A549 (cell line): ENCODE measurements around the gene CBARP. TPM values are rescaled to one million over a fixed set of nuclear protein-coding genes. Genes with fewer than 3 reads are reported as not detected.

ENCODE experiments used
- ATAC-seq, 2 experiments: fragments of 200-7000 bp in 1 of 2; fragments of >200 bp in 1 of 2; cut with Nextera tagmentation in 1 of 2; cut with Tn5 transposase in 1 of 2; 3 replicates each; pipeline versions ENCODE4 v1.8.0 to v1.9.1; 2018 to 2020; ENCODE audit warnings: mild to moderate bottlenecking in 1 of 2, moderate library complexity in 1 of 2
- CTCF ChIA-PET: fragments of 300-600 bp; sonication (Branson Sonifier 250); formaldehyde crosslinking; extraction: SDS; loops from one replicate; lab custom pipeline; 2021; ENCODE audit warnings: antibody characterized with exemption, inconsistent platforms; lab: Yijun Ruan, JAX
- POLR2A ChIA-PET: fragments of 350-600 bp; formaldehyde crosslinking; extraction: SDS; loops from one replicate; lab custom pipeline; 2021; ENCODE audit warnings: antibody characterized with exemption, inconsistent platforms; lab: Yijun Ruan, JAX
- DNase-seq, 2 experiments: peaks; one replicate each; pipeline versions ENCODE4 v3.0.0 to v3.0.0-alpha.2; 2011 to 2016; ENCODE audit warnings: low read depth in 1 of 2, low spot score in 1 of 2
- FAIRE-seq: peaks from 2 replicates; lab custom pipeline; 2011; peaks lifted over from hg19 to GRCh38; lab: Jason Lieb, UNC
- H3K27ac ChIP-seq, 2 experiments: fragments of >200 bp; sonication (Bioruptor Twin); formaldehyde crosslinking; 3 replicates each; pipeline ENCODE4 v1.5.1; 2016 to 2017
- H3K4me1 ChIP-seq: fragments of >200 bp; sonication (Bioruptor Twin); formaldehyde crosslinking; 3 replicates; pipeline ENCODE4 v1.6.1; 2016
- H3K4me2 ChIP-seq: fragments of >200 bp; sonication (Bioruptor Twin); formaldehyde crosslinking; 3 replicates; pipeline ENCODE4 v1.6.1; 2016
- H3K4me3 ChIP-seq: fragments of >200 bp; sonication (Bioruptor Twin); formaldehyde crosslinking; 3 replicates; pipeline ENCODE4 v1.5.1; 2016
- H3K9me3 ChIP-seq: fragments of >200 bp; sonication (Bioruptor Twin); formaldehyde crosslinking; 3 replicates; pipeline ENCODE4 v1.6.1; 2016
- ATOH8 ChIP-seq: fragments of 250-450 bp; sonication (Bioruptor Pico); IDR thresholded peaks from 2 replicates; pipeline ENCODE4 v1.5.0; 2020; ENCODE audit warnings: low read depth, mild to moderate bottlenecking, moderate library complexity
- CTCF ChIP-seq: fragments of >200 bp; sonication (Bioruptor Twin); formaldehyde crosslinking; IDR thresholded peaks from 3 replicates; pipeline ENCODE4 v1.5.1; 2016
- EHMT2 ChIP-seq: fragments of 200-600 bp; sonication (generic); IDR thresholded peaks from 2 replicates; pipeline ENCODE4 v1.6.1; 2016; ENCODE audit warnings: antibody characterized with exemption, low read depth, mild to moderate bottlenecking, moderate library complexity
- FOXS1 ChIP-seq: fragments of 250-450 bp; sonication (Bioruptor Pico); IDR thresholded peaks from 2 replicates; pipeline ENCODE4 v1.5.0; 2020; ENCODE audit warnings: mild to moderate bottlenecking, moderate library complexity
- HES2 ChIP-seq: fragments of >200 bp; sonication (Bioruptor Twin); formaldehyde crosslinking; IDR thresholded peaks from 2 replicates; pipeline ENCODE4 v1.6.1; 2016
- HOXB13 ChIP-seq: fragments of 250-450 bp; sonication (Bioruptor Pico); IDR thresholded peaks from 2 replicates; pipeline ENCODE4 v1.5.0; 2020; ENCODE audit warnings: low read depth, mild to moderate bottlenecking, moderate library complexity
- JUN ChIP-seq, 2 experiments: fragments of >200 bp; sonication (Bioruptor Twin); formaldehyde crosslinking; IDR thresholded peaks; 2 replicates in 1 of 2; 3 replicates in 1 of 2; pipeline ENCODE4 v1.6.1; 2016 to 2017
- JUNB ChIP-seq: fragments of >200 bp; sonication (Bioruptor Twin); formaldehyde crosslinking; IDR thresholded peaks from 2 replicates; pipeline ENCODE4 v1.6.1; 2016
- KDM1A ChIP-seq: fragments of 200-600 bp; sonication (generic); IDR thresholded peaks from 2 replicates; pipeline ENCODE4 v1.6.1; 2016; ENCODE audit warnings: low read depth, mild to moderate bottlenecking
- KDM5A ChIP-seq: fragments of 200-600 bp; sonication (generic); IDR thresholded peaks from 2 replicates; pipeline ENCODE4 v1.6.1; 2016; ENCODE audit warnings: antibody characterized with exemption, mild to moderate bottlenecking
- MAFK ChIP-seq: fragments of 450-650 bp; IDR thresholded peaks from 2 replicates; pipeline ENCODE4 v1.6.1; 2014; ENCODE audit not compliant: partially characterized antibody
- MAZ ChIP-seq: fragments of 150-350 bp; IDR thresholded peaks from 2 replicates; pipeline ENCODE4 v1.6.1; 2014; ENCODE audit warnings: antibody characterized with exemption, low read depth, low read length, borderline replicate concordance
- NR3C1 ChIP-seq: fragments of >200 bp; sonication (Bioruptor Twin); formaldehyde crosslinking; IDR thresholded peaks from 3 replicates; pipeline ENCODE4 v1.6.1; 2017
- PHF8 ChIP-seq: fragments of 200-600 bp; sonication (generic); IDR thresholded peaks from 2 replicates; pipeline ENCODE4 v1.6.1; 2016; ENCODE audit warnings: low read depth, mild to moderate bottlenecking, antibody characterized with exemption, moderate library complexity, borderline replicate concordance
- RCOR1 ChIP-seq: fragments of 150-350 bp; IDR thresholded peaks from 2 replicates; pipeline ENCODE4 v1.6.1; 2014; ENCODE audit warnings: antibody characterized with exemption, low read length, low read depth
- REST ChIP-seq: fragments of 200-600 bp; sonication (generic); IDR thresholded peaks from 2 replicates; pipeline ENCODE4 v1.6.1; 2016; ENCODE audit warnings: antibody characterized with exemption, mild to moderate bottlenecking, moderate library complexity
- RFX5 ChIP-seq: fragments of 450-650 bp; IDR thresholded peaks from 2 replicates; pipeline ENCODE4 v1.7.1; 2014; ENCODE audit warnings: antibody characterized with exemption, mild to moderate bottlenecking, moderate library complexity
- SMC3 ChIP-seq: fragments of >200 bp; sonication (Bioruptor Twin); formaldehyde crosslinking; IDR thresholded peaks from 3 replicates; pipeline ENCODE4 v1.6.1; 2018; ENCODE audit warnings: inconsistent platforms
- SREBF2 ChIP-seq: fragments of 450-650 bp; IDR thresholded peaks from 2 replicates; pipeline ENCODE4 v1.6.1; 2014; ENCODE audit warnings: mild to moderate bottlenecking, moderate library complexity
- TFCP2L1 ChIP-seq: fragments of 250-450 bp; sonication (Bioruptor Pico); IDR thresholded peaks from 2 replicates; pipeline ENCODE4 v1.5.0; 2021; ENCODE audit warnings: mild to moderate bottlenecking
- TP53 ChIP-seq: fragments of 250-450 bp; sonication (Bioruptor Pico); IDR thresholded peaks from 2 replicates; pipeline ENCODE4 v1.5.0; 2021; ENCODE audit warnings: mild to moderate bottlenecking, moderate library complexity
- ZC3H11A ChIP-seq: fragments of 450-650 bp; IDR thresholded peaks from 2 replicates; pipeline ENCODE4 v1.6.1; 2014; ENCODE audit warnings: antibody characterized with exemption, mild to moderate bottlenecking
- ZNF302 ChIP-seq: fragments of 250-450 bp; sonication (Bioruptor Pico); IDR thresholded peaks from 2 replicates; pipeline ENCODE4 v1.9.0; 2021; ENCODE audit warnings: inconsistent platforms, mild to moderate bottlenecking, moderate library complexity
- ZSCAN20 ChIP-seq: fragments of 250-450 bp; sonication (Bioruptor Pico); IDR thresholded peaks from 2 replicates; pipeline ENCODE4 v1.8.0; 2022; ENCODE audit warnings: mild to moderate bottlenecking, moderate library complexity
- WGBS: methylation state at CpG from one replicate; pipeline ENCODE4 v1.1.6; 2017; ENCODE audit errors: missing lambda C conversion rate; 5-methylcytosine and 5-hydroxymethylcytosine counted together
- polyA plus RNA-seq, 4 experiments: library from polyadenylated mRNA; depleted of rRNA in 3 of 4; stranded (reverse); fragments of >200 nt; fragmentation: RNase III in 1 of 4; extraction: RNeasy Plus Mini Kit Qiagen cat#74134 plus additional on column Dnase treatment in 1 of 4; gene quantifications; 2 replicates in 3 of 4; 3 replicates in 1 of 4; pipeline ENCODE4 v1.2.3, GENCODE V29; 2011 to 2017

CBARP gene
- polyA plus RNA-seq, 2 of the 4 experiments (the other 2 are of a cell fraction) = 0.19 to 2.0 TPM

- TF ChIP-seq FOXS1 (CRISPR knock-in tag) (no peak), KDM5A (no peak), NR3C1 (no peak), JUNB (no peak), SMC3 (no peak), ATOH8 (CRISPR knock-in tag) (no peak), PHF8 (no peak), RCOR1 (no peak), JUN (IDR thresholded peaks at IDR 0.05) (no peak), SREBF2 (no peak)
Observed at GRCh38 chr19:1278713-1279660, 41.2 kb upstream of the CBARP start (continued).

- peaks cover 24% of the 10 kb centered on the region for H3K4me1 ChIP-seq
- WGBS = 82% methylated on average over 10 of the region's 12 CpGs
- no peak for TF ChIP-seq REST
- no peak for TF ChIP-seq HOXB13
- TF ChIP-seq, all 56 proteins: peak for 0
- Histone ChIP-seq H3K27ac (no peak overlapping the region), H3K4me3 (no peak overlapping the region), H3K4me2 (no peak overlapping the region), H3K9me3 (no peaks in the 10 kb centered on the region)
- POLR2A ChIA-PET = no interaction called here
- DNase-seq (no peak), FAIRE-seq (no peak), ATAC-seq (no peak)
- CTCF ChIA-PET = interaction anchor here (0.7 to 4.0 kb wide), 5 partner anchors 34 to 132 kb away, joined by 4 to 37 read pairs (median 4); no protein-coding TSS in a partner anchor
Observed at GRCh38 chr19:1278074-1278473, 40.3 kb upstream of the CBARP start.

GRCh38 chr19:1277061-1277460 lies 39.3 kb upstream of the CBARP start:
- ChIA-PET POLR2A (no interaction called here), CTCF (interaction anchor here (1.1 kb wide), 1 partner anchor 40 kb away, joined by 4 read pairs; no protein-coding TSS in a partner anchor)
- peak overlapping the region; percentile 99 for H3K4me2 ChIP-seq

More at GRCh38 chr19:1277061-1277460, 39.3 kb upstream of the CBARP start:
- no peak for FAIRE-seq
- H3K27ac ChIP-seq = peak overlapping the region in 1 of 2 experiments; percentile 100; a peak in 2 of 6 replicates
- TF ChIP-seq KDM5A (no peak), PHF8 (no peak), MAZ (no peak), EHMT2 (no peak), TFCP2L1 (CRISPR knock-in tag) (no peak), ZNF302 (CRISPR knock-in tag) (no peak), SMC3 (no peak), RFX5 (no peak), MAFK (no peak), HES2 (no peak), ZSCAN20 (no peak), KDM1A (no peak), ZC3H11A (no peak), CTCF (no peak), TP53 (no peak), HOXB13 (no peak)
- ATAC-seq = no peak
- H3K4me1 ChIP-seq = peaks cover 26% of the 10 kb centered on the region
- no peaks in the 10 kb centered on the region for H3K9me3 ChIP-seq
- WGBS = 95% methylated on average over 14 of the region's 15 CpGs
- H3K4me3 ChIP-seq = peak overlapping the region; percentile 80; the same call in 2 of the 3 replicates
- no peak for DNase-seq
